HL-60 (cell line): ENCODE measurements around the gene PIH1D1.

Experiments
- CTCF ChIP-seq: IDR thresholded peaks from one replicate; pipeline ENCODE4 v1.5.1; 2011; ENCODE audit warnings: low read length, control low read depth, inconsistent platforms; ENCODE audit not compliant: insufficient read depth
- GABPA ChIP-seq: IDR thresholded peaks from 2 replicates; pipeline ENCODE4 v1.6.1; 2012; ENCODE audit warnings: low read depth
- POLR2AphosphoS5 ChIP-seq: IDR thresholded peaks from 2 replicates; pipeline ENCODE4 v1.6.1; 2012; ENCODE audit warnings: low read depth

GRCh38 chr19:49428547-49429451 is 22.8 kb downstream of the PIH1D1 start:
- TF ChIP-seq CTCF (no peak), POLR2AphosphoS5 (no peak), GABPA (no peak)
